Retinal pigment epithelial cell (primary cell): ENCODE results near the gene MAPK13.
A peak's percentile ranks its signal among the peaks of the same experiment; 100 is the strongest.

Experiments
- DNase-seq: peaks from one replicate; pipeline ENCODE4 v3.0.0-alpha.2; 2010; ENCODE audit warnings: low read depth
- H3K4me3 ChIP-seq: 2 replicates; pipeline ENCODE4 v1.5.1; 2011; ENCODE audit warnings: mild to moderate bottlenecking, low read length, control low read depth, moderate library complexity
- CTCF ChIP-seq: conservative IDR thresholded peaks from 2 replicates; pipeline ENCODE4 v1.5.1; 2011; ENCODE audit warnings: low read depth, low read length, control low read depth, inconsistent platforms

The MAPK13 gene

GRCh38 chr6:36095497-36096391 is 34.6 kb upstream of the MAPK13 start:
- no peak for TF ChIP-seq CTCF
- no peak for DNase-seq
- H3K4me3 ChIP-seq, result no peak overlapping the region

GRCh38 chr6:36098253-36098919 is 31.9 kb upstream of the MAPK13 start:
- no peak for DNase-seq
- H3K4me3 ChIP-seq, result no peak overlapping the region
- no peak for TF ChIP-seq CTCF

- DNase-seq, result peak; percentile 25
- peak; percentile 20 for TF ChIP-seq CTCF
- no peak overlapping the region for H3K4me3 ChIP-seq
Observed at GRCh38 chr6:36098920-36099647, 31.2 kb upstream of the MAPK13 start.

GRCh38 chr6:36099869-36100483 is 30.3 kb upstream of the MAPK13 start:
- H3K4me3 ChIP-seq, result no peak overlapping the region
- DNase-seq, result no peak
- no peak for TF ChIP-seq CTCF

- TF ChIP-seq CTCF, result no peak
- DNase-seq, result no peak
- H3K4me3 ChIP-seq, result no peak overlapping the region
Observed at GRCh38 chr6:36101691-36102090, 28.6 kb upstream of the MAPK13 start.

- no peak for TF ChIP-seq CTCF
- DNase-seq, result no peak
- H3K4me3 ChIP-seq, result no peak overlapping the region
Observed at GRCh38 chr6:36102853-36103252, 27.5 kb upstream of the MAPK13 start.
